Muscle layer of duodenum (tissue), 2 donors: ENCODE measurements around the gene HNRNPM.

Experiments
- H3K27ac ChIP-seq: one replicate; pipeline ENCODE4 v1.7.0; 2013; ENCODE audit warnings: mild to moderate bottlenecking, low read length
- H3K27me3 ChIP-seq: one replicate; pipeline ENCODE4 v1.7.0; 2013; ENCODE audit warnings: low read depth, mild to moderate bottlenecking, control low read depth, low read length
- H3K36me3 ChIP-seq, 2 donors: one replicate each; pipeline ENCODE4 v1.7.0; 2013; ENCODE audit warnings: low read length in 2 of 2, control low read depth in 1 of 2, mild to moderate bottlenecking in 1 of 2; ENCODE audit not compliant: insufficient read depth in 2 of 2, control insufficient read depth in 1 of 2
- H3K4me1 ChIP-seq, 2 donors: one replicate each; pipeline ENCODE4 v1.7.0; 2013; ENCODE audit warnings: low read length in 2 of 2, mild to moderate bottlenecking in 2 of 2, control low read depth in 1 of 2, moderate library complexity in 1 of 2; ENCODE audit not compliant: insufficient read depth in 2 of 2, control insufficient read depth in 1 of 2
- H3K4me3 ChIP-seq, 2 donors: one replicate each; pipeline ENCODE4 v1.7.0; 2013; ENCODE audit warnings: low read length in 2 of 2, low read depth in 1 of 2, mild to moderate bottlenecking in 1 of 2
- H3K9me3 ChIP-seq, 2 donors: one replicate each; pipeline ENCODE4 v1.7.0; 2013; ENCODE audit warnings: low read length in 2 of 2, control low read depth in 1 of 2, mild to moderate bottlenecking in 1 of 2; ENCODE audit not compliant: control insufficient read depth in 1 of 2
- donor health status: healthy.

The HNRNPM gene

DNA sequence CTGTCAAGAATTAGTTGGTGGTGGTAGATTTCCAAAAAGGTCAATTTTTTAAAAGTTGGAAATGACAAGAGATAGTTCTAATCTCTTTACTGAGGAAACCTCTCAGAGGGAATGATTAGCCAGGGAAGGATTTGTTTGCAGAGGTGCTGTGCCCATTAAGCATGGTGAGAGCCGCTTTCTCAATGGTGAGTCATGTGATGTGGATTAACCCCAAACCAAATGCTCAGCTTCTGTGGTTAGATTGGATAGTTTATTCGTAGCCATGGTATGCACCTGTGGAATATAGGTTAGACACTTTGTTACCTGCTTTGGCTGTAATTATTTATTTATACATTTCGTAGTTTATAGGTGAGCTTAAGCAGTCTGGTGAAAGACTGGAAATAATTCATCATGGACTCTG lies 7.1 kb downstream of the HNRNPM start:
- Histone ChIP-seq H3K27ac (no peak overlapping the region), H3K27me3 (no peaks in the 10 kb centered on the region), H3K4me1 (peaks cover 30 to 82% of the 10 kb centered on the region in 2 donors), H3K4me3 (no peak overlapping the region), H3K9me3 (no peaks in the 10 kb centered on the region), H3K36me3 (peaks cover 10 to 11% of the 10 kb centered on the region in 2 donors)

DNA sequence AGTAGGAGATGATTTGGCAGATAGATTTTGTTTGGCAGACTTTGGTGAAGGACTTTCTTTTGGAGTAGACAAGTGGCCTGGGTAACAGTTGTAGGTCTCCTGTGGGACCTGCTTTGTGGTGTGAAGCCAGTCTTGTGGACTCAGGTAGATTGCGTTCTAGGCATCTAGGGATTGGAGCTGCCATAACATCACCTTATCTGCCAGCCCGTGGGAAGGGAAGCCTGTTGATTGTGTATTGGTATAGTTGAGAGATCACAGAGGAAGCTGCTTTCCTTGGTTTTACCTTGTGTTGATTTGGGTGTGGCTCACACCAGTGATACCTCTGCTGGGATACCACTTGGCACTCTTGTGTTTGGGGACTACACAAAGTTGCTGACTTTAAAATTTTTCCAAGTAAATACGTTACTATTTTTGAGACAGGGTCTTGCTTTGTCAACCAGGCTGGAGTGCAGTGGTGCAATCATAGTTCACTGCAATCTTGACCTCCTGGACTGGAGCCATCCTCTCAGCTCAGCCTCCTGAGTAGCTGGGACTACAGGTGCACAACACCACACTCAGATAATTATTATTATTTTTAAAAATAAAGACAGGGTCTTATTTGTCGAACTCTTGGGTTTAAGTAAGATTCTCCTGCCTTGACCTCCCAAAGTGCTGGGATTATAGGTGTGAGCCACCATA lies 7.8 kb downstream of the HNRNPM start:
- no peak overlapping the region for H3K4me3 ChIP-seq
- peaks cover 30 to 82% of the 10 kb centered on the region in 2 donors for H3K4me1 ChIP-seq
- H3K27ac ChIP-seq, result no peak overlapping the region
- H3K36me3 ChIP-seq, result peaks cover 12 to 15% of the 10 kb centered on the region in 2 donors
- H3K27me3 ChIP-seq, result no peaks in the 10 kb centered on the region
- H3K9me3 ChIP-seq, result no peaks in the 10 kb centered on the region

DNA sequence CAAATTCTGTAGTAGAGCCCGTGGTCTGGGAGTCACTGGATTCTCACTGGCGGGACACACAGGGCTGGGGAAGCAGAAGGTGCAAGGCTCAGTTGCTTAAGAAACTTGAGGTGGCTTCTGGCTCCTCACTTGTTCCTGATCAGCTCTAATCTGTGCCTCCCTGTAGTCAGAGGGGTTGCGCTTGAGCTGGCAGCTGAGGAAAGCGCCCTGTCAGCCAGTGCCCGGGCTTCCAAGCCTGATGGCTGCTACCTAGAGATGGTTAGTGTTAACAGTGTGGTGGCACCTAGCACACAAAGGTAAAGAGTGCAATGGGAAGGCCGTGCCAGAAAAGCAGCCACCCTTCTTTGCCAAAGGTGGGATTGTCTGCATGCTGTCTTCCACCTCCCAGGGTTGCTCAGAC lies 8.8 kb downstream of the HNRNPM start:
- no peak overlapping the region for H3K4me3 ChIP-seq

DNA sequence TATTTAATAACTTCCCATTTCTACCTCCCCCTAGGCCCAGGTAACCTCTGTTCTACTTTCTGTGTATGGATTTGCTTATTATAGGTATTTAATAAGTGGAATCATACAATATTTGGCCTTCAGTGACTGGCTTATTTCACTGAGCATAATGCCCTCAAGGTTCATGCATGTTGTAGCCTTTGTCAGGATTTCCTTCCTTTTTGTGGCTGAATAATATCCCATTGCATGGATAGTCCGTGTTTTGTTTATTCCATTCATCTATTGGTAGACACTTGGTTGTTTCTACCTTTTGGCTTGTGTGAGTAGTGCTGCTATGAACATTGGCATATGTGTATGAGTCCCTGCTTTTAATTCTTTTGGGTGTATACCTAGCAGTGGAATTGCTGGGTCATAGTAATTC lies 9.4 kb downstream of the HNRNPM start:
- H3K27me3 ChIP-seq, result no peaks in the 10 kb centered on the region
- H3K4me3 ChIP-seq, result no peak overlapping the region
- no peak overlapping the region for H3K27ac ChIP-seq
- peaks cover 12 to 15% of the 10 kb centered on the region in 2 donors for H3K36me3 ChIP-seq
- H3K4me1 ChIP-seq, result peaks cover 36 to 82% of the 10 kb centered on the region in 2 donors
- no peaks in the 10 kb centered on the region for H3K9me3 ChIP-seq

More for the DNA sequence above, 8.8 kb downstream of the HNRNPM start:
- Histone ChIP-seq H3K9me3 (no peaks in the 10 kb centered on the region), H3K4me1 (peaks cover 38 to 82% of the 10 kb centered on the region in 2 donors), H3K36me3 (peaks cover 12 to 15% of the 10 kb centered on the region in 2 donors), H3K27me3 (no peaks in the 10 kb centered on the region), H3K27ac (no peak overlapping the region)

DNA sequence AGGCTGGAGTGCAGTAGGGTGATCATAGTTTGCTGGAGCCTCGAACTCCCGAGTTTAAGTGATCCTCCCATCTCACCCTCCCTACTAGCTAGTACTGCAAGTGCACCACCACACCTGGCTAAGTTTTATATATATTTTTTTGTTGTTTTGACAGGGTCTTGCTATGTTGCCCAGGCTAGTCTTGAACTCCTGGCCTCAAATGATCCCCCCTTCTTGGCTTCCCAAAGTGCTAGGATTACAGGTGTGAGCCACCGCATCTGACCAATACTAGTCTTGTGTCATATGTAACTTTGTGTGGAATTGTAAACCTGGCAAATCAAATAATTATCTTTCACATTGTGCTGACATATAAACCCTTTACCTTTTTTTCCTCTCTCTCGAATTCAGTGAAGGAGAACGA lies 10.2 kb downstream of the HNRNPM start:
- H3K27ac ChIP-seq, result no peak overlapping the region
- H3K4me1 ChIP-seq, result peaks cover 34 to 82% of the 10 kb centered on the region in 2 donors

DNA sequence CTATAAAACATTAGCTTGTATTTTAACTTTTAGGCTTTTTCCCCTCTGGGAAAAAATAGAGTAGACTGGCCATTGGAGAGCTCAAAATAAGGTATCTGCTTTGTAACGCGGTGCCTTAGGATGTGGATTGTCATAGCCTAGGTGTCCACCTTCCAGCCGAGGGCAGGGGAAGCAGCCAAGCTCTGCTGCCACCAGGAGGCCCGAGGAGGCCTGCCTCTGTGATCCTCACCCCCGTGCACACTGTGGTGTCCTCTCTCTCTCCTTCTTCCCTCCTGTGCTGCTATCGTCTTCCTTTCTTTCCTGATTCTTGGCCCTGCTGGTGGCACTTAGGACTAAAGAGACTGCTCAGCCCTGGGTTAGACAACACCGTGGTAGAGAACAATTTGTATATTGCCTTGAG lies 11.3 kb downstream of the HNRNPM start:
- H3K27me3 ChIP-seq, result no peaks in the 10 kb centered on the region
- H3K4me3 ChIP-seq, result no peak overlapping the region
- peaks cover 41 to 89% of the 10 kb centered on the region in 2 donors for H3K4me1 ChIP-seq
- H3K36me3 ChIP-seq, result peaks cover 12 to 15% of the 10 kb centered on the region in 2 donors
- H3K9me3 ChIP-seq, result no peaks in the 10 kb centered on the region
- no peak overlapping the region for H3K27ac ChIP-seq

More for the DNA sequence above, 10.2 kb downstream of the HNRNPM start:
- H3K9me3 ChIP-seq, result no peaks in the 10 kb centered on the region
- no peak overlapping the region for H3K4me3 ChIP-seq
- no peaks in the 10 kb centered on the region for H3K27me3 ChIP-seq
- peaks cover 12 to 15% of the 10 kb centered on the region in 2 donors for H3K36me3 ChIP-seq

DNA sequence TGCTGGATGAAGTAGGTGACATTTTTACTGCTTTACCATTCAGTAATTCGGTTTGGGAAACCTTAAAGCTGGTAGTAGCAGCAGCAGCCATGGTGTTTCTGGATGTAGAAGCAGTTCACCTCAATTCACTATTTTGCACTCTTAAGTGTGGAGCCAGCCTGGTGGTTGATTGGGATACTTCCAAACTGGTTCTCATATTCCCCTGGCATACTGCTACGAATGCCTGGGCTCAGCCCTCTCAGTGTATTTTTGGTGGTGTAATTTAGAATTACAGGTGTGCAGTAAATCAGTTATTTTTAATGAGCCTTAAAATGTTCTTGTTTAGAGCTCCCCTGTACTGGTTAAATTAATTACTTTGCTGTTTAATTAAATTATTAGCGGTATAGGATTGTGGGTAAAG lies 12.4 kb downstream of the HNRNPM start:
- no peak overlapping the region for H3K27ac ChIP-seq

DNA sequence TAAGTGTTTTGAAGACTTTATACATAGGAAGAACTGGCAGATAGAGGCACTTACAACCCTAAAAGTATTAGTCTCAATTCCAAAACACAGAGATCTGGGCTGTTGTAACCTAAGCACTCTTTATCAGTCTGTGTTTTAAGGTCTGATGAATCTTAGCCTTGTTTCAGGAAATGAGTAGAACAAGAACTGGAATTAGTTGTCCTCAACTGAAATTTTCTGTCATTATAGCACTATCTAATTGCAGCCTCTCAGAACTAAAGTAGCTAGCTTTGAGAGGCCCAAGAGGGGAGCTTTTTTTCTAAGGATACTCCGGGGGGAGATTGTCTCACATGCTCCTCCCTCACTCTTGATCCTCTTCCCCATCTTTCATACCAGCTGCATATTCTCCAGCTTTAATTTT lies 13.1 kb downstream of the HNRNPM start:
- H3K4me3 ChIP-seq, result no peak overlapping the region
- H3K4me1 ChIP-seq, result peaks cover 30 to 88% of the 10 kb centered on the region in 2 donors
- no peaks in the 10 kb centered on the region for H3K9me3 ChIP-seq
- H3K27ac ChIP-seq, result no peak overlapping the region
- peaks cover 12 to 15% of the 10 kb centered on the region in 2 donors for H3K36me3 ChIP-seq
- H3K27me3 ChIP-seq, result no peaks in the 10 kb centered on the region

More for the DNA sequence above, 12.4 kb downstream of the HNRNPM start:
- Histone ChIP-seq H3K27me3 (no peaks in the 10 kb centered on the region), H3K9me3 (no peaks in the 10 kb centered on the region), H3K4me1 (peaks cover 35 to 89% of the 10 kb centered on the region in 2 donors), H3K36me3 (peaks cover 12 to 15% of the 10 kb centered on the region in 2 donors), H3K4me3 (no peak overlapping the region)

DNA sequence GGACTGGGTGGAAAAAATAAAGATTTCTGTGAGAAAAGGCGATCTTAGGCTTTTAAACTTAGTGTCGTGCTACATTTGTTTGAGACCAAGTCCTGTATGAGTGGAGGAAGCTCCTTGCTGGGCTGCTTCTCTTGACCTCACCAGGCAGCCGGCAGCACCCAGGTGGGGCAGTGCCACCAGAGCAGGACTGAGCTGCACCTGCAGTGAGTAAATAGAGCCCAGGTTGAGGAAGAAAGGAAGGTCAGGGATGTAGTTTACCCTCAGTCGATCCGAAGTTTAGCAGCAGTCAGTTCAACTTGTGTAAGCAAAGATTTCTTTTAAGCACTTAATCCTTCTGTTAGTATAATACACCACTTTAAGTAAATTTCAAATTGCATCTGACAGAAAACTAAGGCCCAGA lies 13.6 kb downstream of the HNRNPM start:
- peaks cover 30 to 83% of the 10 kb centered on the region in 2 donors for H3K4me1 ChIP-seq
- H3K9me3 ChIP-seq, result no peaks in the 10 kb centered on the region
- no peaks in the 10 kb centered on the region for H3K27me3 ChIP-seq
- peaks cover 12 to 18% of the 10 kb centered on the region in 2 donors for H3K36me3 ChIP-seq
- H3K4me3 ChIP-seq, result no peak overlapping the region
- peak overlapping the region; percentile 16 for H3K27ac ChIP-seq

DNA sequence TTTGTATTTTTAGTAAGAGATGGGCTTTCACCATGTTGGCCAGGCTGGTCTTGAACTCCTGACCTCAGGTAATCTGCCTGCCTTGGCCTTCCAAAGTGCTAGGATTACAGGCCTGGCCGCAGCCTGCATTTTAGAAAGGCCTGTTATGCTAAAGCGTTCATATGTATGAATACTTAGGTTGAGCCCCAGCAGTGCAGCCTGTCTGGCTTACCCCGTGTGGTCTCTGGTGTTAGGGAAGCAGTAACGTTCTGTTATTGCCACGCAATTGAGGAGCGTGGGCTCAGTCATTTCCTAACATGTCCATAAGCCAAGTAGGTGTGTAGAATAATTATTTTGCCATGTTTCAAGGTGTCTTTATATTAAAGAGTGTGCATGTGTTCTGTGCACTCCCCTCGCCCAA lies 14.3 kb downstream of the HNRNPM start:
- no peaks in the 10 kb centered on the region for H3K9me3 ChIP-seq
- peaks cover 30 to 75% of the 10 kb centered on the region in 2 donors for H3K4me1 ChIP-seq
- peak overlapping the region in 1 of 2 donors; percentile 13 for H3K4me3 ChIP-seq
- H3K27ac ChIP-seq, result peak overlapping the region; percentile 45
- H3K27me3 ChIP-seq, result no peaks in the 10 kb centered on the region
- peaks cover 19 to 24% of the 10 kb centered on the region in 2 donors for H3K36me3 ChIP-seq

DNA sequence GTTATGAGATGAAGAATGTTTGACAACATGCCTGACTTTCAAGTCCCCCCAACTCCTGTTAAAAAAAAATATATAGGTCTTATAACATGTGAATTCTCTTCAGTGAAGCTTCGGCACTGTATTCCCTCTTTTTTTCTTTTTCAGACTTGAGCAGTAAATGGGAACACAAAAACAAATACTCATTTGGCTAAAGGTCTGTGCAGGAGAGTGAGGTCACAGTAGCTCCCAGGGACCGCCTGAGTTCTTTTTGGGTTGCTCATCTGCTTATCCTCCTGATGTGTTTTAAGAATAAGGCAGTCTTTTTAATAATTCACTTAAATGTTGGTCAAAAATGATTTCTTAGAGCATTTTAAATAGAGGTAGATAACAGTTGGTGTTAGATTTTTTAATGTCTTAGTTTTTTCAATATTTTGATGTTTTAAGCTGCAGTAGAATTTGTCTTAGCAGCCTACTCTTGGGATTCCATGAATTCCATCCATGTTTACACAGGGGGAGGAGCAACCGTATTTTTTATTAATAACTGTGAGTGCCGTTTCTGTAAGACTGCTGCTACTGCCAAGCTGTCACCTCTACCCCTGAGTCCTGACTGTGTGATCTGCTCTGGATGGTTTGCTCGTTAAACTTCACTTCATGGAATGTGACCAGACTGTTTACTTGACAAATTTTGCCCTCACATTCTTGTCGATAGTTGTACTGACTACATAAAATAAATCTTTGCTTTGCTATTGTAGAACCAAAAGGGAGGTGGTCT lies 14.9 kb downstream of the HNRNPM start:
- H3K4me1 ChIP-seq, result peaks cover 30 to 69% of the 10 kb centered on the region in 2 donors
- no peaks in the 10 kb centered on the region for H3K27me3 ChIP-seq
- H3K4me3 ChIP-seq, result peak overlapping the region; percentile 13 to 25
- no peaks in the 10 kb centered on the region for H3K9me3 ChIP-seq
- H3K36me3 ChIP-seq, result peaks cover 25 to 29% of the 10 kb centered on the region in 2 donors
- H3K27ac ChIP-seq, result peak overlapping the region; percentile 45
